SK-N-DZ (cell line): ENCODE data around the gene NLRP2B. TPM values are rescaled to one million over a fixed set of nuclear protein-coding genes. Genes with fewer than 3 reads are reported as not detected.
"Not testable (repeated sequence)": the region's sequence is repeated elsewhere in the genome, so short reads cannot be mapped to it uniquely, and the experiment has no call there.

Source experiments
- DNase-seq: peaks from one replicate; pipeline ENCODE4 v3.0.0-alpha.2; 2015; ENCODE audit warnings: low spot score
- polyA plus RNA-seq, 2 experiments: library from polyadenylated mRNA; depleted of rRNA; stranded (reverse); fragments of >200 nt; gene quantifications; 2 replicates each; pipeline ENCODE4 v1.2.3, GENCODE V29; 2014

The NLRP2B gene
- polyA plus RNA-seq (2014; cell fraction: cytosol; rRNA removed): not detected in 2 replicates
- not detected in 2 replicates for polyA plus RNA-seq (2014; cell fraction: nucleus; rRNA removed)

DNA sequence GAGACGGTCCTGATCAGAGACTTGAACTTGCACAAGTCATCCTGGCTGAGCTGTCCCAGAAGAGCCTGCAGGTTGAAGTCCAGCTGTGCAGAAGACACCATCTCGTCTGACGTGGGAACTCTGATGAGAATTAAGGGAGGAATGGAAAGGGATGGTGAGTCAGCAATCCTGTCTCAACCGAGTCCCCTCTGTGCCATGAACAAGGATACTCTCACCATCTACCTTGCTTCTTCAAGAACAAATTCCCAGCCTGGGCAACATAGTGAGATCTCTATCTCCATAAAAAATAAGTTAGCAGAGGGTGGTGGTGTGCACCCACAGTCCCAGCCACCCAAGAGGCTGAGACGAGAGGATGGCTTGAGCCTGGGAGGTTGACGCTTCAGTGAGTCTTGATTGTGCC lies at the start of gene NLRP2B:
TSS of gene NLRP2B (minus strand) at position 101 of the 400 bp plus-strand sequence.
- DNase-seq: no peak

DNA sequence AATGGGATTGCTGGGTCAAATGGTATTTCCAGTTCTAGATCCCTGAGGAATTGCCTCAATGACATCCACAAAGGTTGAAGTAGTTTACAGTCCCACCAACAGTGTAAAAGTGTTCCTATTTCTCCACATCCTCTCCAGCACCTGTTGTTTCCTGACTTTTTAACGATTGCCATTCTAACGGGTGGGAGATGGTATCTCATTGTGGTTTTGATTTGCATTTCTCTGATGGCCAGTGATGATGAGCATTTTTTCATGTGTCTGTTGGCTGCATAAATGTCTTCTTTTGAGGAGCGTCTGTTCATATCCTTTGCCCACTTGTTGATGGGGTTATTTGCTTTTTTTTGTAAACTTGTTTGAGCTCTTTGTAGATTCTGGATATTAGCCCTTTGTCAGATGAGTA lies 45.9 kb upstream of the NLRP2B start:
- not testable (repeated sequence) for DNase-seq

DNA sequence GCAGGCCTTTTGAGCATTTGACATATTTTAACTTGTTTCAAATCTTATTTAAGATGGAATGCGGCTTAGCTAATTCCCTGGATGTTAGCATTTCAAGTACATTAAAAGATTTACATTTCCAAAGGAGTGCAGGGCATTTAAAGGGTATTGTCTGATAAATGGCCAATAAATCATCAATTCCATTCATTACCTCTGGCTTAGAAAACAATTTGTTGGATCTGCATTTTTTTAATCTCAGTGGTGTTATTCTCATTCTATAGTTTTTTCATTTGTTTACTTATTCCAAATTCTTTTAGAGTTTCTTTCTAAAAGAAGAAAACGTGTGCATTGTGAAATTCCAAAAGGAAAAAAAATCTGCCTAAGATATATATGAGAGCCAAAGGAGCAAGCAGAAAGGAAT lies 1.3 kb upstream of the NLRP2B start:
- no peak for DNase-seq

DNA sequence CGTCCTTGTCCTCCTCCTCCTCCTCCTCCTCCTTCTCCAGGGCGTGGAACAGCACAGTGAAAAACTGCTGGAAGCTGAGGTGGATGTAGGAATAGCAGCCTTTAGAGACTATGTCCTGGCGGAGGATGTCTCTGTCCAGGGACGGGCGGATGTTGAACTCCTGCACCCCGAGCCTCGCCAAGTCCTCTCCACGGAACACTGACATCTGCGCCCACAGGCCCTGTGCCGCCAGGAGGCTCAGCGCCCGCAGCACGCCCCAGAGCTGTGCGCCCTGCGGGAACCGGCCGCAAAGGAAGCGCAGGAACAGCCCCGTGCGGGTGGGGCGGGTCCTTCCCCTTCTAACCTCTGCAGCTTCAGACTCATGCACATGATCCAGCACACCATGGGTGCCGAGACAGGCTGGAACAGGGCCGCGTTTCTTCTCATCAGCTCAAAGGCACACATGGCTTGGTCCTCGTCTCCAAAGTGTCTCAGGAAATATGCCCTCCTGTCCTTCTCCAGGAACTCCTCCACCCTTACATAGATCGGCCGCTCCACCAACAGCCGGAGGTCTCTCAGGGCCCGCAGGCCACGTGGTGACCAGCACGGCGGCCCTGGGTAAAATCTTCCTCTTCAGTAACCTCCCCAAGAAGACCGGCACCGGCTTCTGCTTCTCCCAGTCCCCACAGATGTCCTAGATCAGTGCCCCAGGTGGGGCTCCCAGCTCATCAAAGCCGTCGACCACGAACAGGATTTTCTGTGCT lies 1.2 kb downstream of the NLRP2B start:
- no peak for DNase-seq

DNA sequence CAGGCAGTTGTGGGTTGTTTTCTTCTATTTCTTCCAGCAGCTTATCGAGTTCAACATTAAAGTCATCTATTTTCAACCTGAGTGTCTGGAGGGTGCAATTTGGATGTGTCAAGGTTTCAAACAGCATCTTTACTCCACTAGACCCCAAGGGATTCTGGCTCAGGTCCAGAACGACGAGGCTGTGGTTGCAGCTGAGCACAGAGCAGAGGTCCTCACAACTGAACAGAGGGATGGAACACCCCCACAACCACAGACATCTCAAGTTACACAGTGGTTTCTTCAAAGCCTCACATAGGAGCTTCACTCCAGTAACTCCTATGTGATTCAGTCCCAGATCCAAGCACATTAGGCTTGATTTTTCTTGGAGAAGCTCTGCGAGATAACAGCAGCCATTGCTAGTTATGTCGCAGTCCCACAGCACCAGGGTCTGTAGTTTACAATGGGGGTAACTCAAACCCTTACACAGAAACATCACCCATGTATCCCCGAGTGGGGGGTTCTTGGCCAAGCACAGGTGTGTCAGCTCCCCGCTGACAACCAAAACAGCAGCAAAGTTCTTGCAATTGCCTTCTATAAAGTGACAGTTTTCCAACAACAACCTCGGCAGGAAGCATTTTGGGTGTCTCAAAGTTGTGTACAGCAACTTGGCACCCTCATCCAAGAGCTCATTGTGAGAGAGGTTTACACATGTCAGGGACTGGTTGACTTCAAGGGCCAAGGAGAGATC lies 2.8 kb downstream of the NLRP2B start:
- no peak for DNase-seq

DNA sequence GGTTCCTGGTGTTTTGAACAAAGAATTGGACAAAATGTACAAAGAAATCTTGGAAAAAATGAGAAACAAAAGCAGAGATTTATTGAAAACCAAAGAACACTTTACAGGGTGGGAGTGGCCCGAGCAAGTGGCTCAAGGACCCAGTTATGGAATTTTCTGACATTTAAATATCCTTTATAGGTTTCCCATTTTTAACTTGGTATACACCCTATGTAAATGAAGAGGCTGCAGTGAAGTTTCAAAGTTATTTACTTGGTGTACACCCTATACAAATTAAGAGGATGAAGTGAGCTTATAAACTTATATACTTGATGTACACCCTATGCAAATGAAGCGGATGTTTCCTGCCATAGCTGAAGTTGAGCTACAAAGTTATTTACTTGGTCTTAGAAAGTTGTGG lies 4.7 kb downstream of the NLRP2B start:
- no peak for DNase-seq

DNA sequence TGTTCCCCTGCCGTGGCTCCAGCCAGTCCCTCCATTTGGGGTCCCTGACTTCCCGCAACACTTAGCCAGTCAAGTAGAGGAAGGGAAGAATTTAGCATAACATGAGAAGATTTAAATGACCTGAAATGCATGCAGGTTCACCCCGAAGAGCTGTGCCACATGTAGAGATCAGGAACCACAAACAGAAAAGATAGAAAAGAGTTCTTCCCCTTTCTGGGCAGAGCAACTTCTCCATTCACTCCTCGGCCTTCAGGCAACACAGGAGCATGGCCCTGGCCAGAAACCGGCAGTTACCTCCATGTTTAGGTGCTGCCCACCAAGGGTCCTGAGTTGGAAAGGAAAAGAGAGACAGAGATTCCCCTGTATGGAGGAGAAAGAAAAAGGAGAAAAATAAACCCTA lies 5.2 kb downstream of the NLRP2B start:
- no peak for DNase-seq

DNA sequence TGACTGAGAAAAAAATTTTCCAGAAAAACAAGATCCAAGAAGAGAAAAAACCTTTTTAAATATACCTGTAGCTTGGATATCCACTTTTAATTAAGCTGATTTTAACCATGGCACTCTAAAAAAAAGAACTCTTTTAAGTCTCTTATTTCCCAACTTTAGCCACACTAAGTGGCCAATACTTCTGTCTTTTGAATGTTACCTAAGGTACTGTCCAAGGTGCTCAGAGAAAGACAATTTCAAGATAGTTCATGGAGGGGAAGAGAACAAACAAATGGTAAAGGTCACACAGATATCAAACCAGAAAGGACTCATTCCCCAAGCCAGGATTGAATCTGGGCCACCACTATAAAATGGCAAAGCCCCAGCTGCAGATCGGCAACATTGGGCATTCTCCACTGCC lies 10.1 kb downstream of the NLRP2B start:
- DNase-seq: no peak

DNA sequence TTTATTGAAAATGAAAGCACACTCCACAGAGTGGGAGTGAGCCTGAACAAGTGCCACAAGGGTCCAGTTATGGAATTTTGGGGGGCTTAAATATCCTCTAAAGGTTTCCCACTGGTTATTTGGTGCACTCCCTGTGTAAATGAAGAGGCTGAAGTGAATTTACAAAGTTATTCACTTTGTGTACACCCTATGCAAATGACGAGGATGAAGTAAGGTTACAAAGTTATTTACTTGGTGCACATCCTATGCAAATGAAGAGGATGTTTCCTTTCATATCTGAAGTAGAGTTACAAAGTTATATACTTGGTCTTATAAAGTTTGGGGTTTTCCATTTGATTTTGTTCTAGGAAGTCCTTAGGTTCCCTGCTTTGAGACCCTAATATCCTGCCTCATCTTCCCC lies 13.1 kb downstream of the NLRP2B start:
- DNase-seq: no peak

DNA sequence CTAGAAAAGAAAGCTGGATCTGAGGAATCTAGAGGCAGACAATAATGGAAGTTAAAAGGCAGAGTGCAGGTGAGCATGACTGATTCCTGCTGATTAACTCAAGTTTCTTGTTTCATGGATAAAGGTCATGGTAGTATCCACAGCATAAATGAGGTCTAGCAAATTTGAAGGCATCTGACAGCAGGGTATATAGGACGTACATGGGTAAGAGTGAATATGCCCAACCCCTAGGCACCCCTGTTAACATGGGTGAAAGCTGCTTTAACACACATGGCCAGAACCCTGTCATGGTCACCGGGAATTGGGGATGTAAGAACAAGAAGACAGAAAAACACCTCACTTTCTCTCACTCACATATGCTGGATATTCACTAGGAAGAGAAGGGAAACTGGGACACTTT lies 25.0 kb downstream of the NLRP2B start:
- DNase-seq: no peak

DNA sequence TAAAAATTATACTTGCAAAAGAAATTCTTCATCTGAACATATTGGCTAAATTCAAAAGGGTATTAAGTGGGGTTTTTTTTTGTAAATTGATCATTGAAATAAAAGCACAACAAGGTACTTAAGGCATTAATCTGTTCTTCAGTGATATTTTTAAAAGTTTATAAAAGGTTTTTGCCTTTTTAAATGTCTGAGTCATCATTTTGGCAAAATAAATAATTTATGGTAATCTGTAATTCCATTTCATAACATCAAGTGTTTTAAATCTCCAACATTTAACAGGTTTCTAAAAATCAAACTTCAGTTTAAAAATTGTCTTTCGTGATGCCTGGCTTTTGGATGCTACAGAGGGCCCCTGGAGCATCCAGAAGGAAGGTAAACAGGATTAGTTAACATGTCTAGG lies 27.4 kb downstream of the NLRP2B start:
- DNase-seq: no peak

DNA sequence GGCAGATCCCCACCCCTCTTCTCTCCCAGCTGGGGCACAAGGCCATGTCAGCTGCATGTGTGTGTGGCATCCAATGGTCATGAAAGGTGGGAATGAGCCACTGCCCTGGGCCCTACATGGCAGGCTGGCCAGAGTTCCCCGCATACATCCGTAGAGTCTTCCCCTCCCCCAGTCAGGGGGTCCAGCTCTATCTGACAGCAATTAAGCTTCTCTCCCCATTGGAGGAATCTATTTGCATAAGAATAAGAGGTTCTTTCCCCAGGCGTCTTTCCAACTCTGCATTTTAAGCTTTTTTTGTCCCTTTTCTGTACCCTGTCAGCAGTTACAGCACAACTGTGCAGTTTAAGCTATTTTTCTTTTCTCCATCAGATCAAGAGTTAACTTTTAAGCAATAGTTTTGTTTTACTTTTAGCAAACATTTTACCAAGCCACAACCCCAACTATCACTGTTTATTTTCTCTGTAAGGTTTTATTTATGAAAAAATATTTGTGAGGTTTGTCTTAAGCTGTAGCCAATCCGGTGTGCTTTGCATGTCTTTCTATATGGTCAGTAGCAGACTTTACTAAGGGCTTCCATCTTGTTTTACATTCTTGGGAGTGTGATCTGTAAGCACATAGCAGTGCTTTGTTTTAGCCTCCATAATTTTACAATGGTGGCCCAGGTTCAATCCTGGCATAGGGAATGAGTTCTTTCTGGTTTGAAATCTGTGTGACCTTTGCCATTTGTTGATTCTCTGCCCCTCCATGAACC lies 28.7 kb downstream of the NLRP2B start:
- DNase-seq: no peak

DNA sequence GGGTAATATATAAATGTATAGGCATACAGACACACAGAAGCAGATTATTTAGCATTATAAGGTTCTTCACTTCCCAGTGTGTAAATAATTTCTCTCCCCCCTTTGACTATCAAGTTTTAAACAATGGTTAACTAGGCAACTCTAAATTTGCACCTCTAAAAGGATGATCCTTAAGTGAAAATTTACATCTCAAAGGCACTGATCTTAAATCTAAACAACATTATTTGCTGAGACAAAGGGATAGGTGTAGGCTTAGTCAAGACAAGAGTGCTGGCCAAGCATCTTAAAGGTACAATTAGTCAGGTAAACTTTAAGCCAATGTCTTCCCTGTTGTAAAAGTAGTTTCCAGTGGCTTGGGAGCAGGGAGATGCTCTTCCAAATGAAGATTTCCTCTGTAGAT lies 33.0 kb downstream of the NLRP2B start:
- no peak for DNase-seq

DNA sequence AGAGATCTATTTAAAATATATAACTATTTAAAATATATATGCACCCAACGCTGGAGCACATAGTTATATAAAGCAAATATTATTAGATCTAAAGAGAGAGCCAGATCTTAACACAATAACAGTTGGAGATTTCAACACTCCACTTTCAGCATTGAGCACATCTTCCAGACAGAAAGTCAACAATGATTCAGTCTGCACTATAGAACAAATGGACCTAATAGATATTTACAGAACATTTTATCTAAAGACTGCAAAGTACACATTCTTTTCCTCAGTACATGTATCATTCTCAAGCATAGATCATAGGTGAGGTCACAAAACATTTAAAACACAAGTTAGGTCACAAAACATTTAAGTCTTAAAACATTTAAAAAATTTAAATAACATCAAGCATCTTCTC lies 36.4 kb downstream of the NLRP2B start:
- DNase-seq: no peak

DNA sequence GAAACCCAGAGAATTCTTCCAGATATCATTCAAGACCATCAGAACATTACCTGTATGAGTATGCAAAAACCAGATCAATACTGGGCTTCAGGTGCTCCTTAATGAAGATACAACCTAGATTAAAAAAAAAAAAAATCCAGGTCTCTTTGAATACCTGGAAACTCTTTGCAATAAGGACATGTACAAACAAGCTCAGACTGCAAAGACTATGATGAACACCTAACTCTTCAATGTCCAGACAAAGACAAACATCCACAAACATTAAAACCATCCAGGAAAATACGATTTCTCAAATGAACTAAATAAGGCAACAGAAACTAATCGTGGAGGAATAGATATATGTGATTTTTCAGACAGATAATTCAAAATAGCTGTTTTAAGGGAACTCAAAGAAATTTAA lies 38.7 kb downstream of the NLRP2B start:
- DNase-seq: no peak

DNA sequence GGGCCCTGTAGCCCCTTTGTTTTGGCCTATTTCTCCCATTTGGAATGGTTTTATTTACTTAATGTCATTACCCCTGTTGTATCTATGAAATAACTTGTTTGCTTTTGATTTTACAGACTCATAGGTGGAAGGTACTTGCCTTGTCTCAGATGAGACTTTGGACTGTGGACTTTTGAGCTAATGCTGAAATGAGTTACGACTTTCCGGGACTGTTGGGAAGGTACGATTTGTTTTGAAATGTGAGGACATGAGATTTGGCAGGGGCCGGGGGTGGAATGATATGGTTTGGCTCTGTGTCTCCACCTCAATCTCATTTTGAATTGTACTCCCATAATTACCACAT lies 39.4 kb downstream of the NLRP2B start:
- no peak for DNase-seq

DNA sequence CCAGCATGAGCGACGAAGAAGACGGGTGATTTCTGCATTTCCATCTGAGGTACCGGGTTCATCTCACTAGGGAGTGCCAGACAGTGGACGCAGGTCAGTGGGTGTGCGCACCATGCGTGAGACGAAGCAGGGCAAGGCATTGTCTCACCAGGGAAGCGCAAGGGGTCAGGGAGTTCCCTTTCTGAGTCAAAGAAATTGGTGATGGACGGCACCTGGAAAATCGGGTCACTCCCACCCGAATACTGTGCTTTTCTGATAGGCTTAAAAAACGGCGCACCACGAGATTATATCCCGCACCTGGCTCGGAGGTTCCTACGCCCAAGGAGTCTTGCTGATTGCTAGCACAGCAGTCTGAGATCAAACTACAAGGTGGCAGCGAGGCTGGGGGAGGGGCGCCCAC lies 50.6 kb downstream of the NLRP2B start:
- DNase-seq: not testable (repeated sequence)
